ENCODE measurements around the gene CORO1A. TPM values are rescaled to one million over a fixed set of nuclear protein-coding genes. Genes with fewer than 3 reads are reported as not detected.
A peak's percentile ranks its signal among the peaks of the same experiment; 100 is the strongest.

Gene CORO1A
- polyA plus RNA-seq: 10 to 100 TPM; 18.0 to 18.4 TPM

- Histone ChIP-seq H3K27me3 (ENCODE audit: control insufficient read depth in 1 of 2, insufficient read depth in 2 of 2, low read length in 2 of 2) (no peaks in the 10 kb centered on the region), H3K36me3 (ENCODE audit: control insufficient read depth in 2 of 2, insufficient read depth in 2 of 2, low read length in 1 of 2) (peaks cover 0 to 3% of the 10 kb centered on the region in 2 donors), H3K4me3 (ENCODE audit: low read depth in 1 of 2, low read length in 2 of 2) (peak within 1 kb of the TSS; percentile 56 to 60), H3K4me1 (ENCODE audit: control insufficient read depth in 2 of 2, insufficient read depth in 2 of 2, low read length in 1 of 2) (peaks cover 0 to 6% of the 10 kb centered on the region in 2 donors), H3K27ac (ENCODE audit: low read depth in 2 of 2, low read length in 1 of 2) (peak within 1 kb of the TSS; percentile 91 to 96), H3K9me3 (ENCODE audit: control insufficient read depth in 2 of 2, insufficient read depth in 1 of 2, low read depth in 1 of 2, low read length in 1 of 2) (no peaks in the 10 kb centered on the region)
- 1% methylated on average over 62 to 81 of the region's 81 CpGs for WGBS, 2 donors
Observed at GRCh38 chr16:30183233-30184095, at the start of gene CORO1A. CORO1A (plus strand) TSS chr16:30183602; CDS start chr16:30185210, 1,608 bp downstream.

- WGBS, 2 donors: 77 to 80% methylated on average over 11 of the region's 11 CpGs
Observed at GRCh38 chr16:30136971-30137605, 46.3 kb upstream of the CORO1A start.

DNA sequence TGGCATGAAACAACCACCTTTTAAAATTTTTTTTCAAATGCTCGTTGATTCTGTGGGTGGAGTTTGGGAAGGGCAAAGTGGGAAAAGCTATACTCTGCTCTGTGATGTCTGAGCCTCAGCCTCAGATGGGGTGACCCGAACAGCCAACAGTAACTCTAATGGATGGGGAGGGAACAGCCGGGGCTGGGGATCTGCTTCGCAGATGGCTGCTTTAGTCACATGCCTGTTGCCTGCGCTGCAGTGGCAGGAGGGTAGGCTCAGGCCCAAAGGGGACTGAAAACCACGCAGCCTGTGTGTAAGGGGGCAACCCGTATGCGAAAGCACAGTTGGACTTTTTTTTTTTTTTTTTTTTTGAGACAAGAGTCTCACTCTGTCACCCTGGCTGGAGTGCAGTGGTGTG is 45.5 kb upstream of the CORO1A start:
- H3K9me3 ChIP-seq (ENCODE audit: control insufficient read depth in 2 of 2, insufficient read depth in 1 of 2, low read depth in 1 of 2, low read length in 1 of 2): no peaks in the 10 kb centered on the region
- WGBS, 2 donors: 80 to 81% methylated on average over 8 of the region's 8 CpGs
- H3K4me3 ChIP-seq (ENCODE audit: low read depth in 1 of 2, low read length in 2 of 2): no peak overlapping the region
- no peak overlapping the region for H3K27ac ChIP-seq (ENCODE audit: low read depth in 2 of 2, low read length in 1 of 2)
- no peaks in the 10 kb centered on the region for H3K27me3 ChIP-seq (ENCODE audit: control insufficient read depth in 1 of 2, insufficient read depth in 2 of 2, low read length in 2 of 2)
- no peaks in the 10 kb centered on the region for H3K4me1 ChIP-seq (ENCODE audit: control insufficient read depth in 2 of 2, insufficient read depth in 2 of 2, low read length in 1 of 2)
- H3K36me3 ChIP-seq (ENCODE audit: control insufficient read depth in 2 of 2, insufficient read depth in 2 of 2, low read length in 1 of 2): no peaks in the 10 kb centered on the region

More at GRCh38 chr16:30136971-30137605, 46.3 kb upstream of the CORO1A start:
- Histone ChIP-seq H3K4me3 (ENCODE audit: low read depth in 1 of 2, low read length in 2 of 2) (no peak overlapping the region), H3K4me1 (ENCODE audit: control insufficient read depth in 2 of 2, insufficient read depth in 2 of 2, low read length in 1 of 2) (no peaks in the 10 kb centered on the region), H3K36me3 (ENCODE audit: control insufficient read depth in 2 of 2, insufficient read depth in 2 of 2, low read length in 1 of 2) (no peaks in the 10 kb centered on the region), H3K27ac (ENCODE audit: low read depth in 2 of 2, low read length in 1 of 2) (no peak overlapping the region), H3K9me3 (ENCODE audit: control insufficient read depth in 2 of 2, insufficient read depth in 1 of 2, low read depth in 1 of 2, low read length in 1 of 2) (no peaks in the 10 kb centered on the region), H3K27me3 (ENCODE audit: control insufficient read depth in 1 of 2, insufficient read depth in 2 of 2, low read length in 2 of 2) (no peaks in the 10 kb centered on the region)

DNA sequence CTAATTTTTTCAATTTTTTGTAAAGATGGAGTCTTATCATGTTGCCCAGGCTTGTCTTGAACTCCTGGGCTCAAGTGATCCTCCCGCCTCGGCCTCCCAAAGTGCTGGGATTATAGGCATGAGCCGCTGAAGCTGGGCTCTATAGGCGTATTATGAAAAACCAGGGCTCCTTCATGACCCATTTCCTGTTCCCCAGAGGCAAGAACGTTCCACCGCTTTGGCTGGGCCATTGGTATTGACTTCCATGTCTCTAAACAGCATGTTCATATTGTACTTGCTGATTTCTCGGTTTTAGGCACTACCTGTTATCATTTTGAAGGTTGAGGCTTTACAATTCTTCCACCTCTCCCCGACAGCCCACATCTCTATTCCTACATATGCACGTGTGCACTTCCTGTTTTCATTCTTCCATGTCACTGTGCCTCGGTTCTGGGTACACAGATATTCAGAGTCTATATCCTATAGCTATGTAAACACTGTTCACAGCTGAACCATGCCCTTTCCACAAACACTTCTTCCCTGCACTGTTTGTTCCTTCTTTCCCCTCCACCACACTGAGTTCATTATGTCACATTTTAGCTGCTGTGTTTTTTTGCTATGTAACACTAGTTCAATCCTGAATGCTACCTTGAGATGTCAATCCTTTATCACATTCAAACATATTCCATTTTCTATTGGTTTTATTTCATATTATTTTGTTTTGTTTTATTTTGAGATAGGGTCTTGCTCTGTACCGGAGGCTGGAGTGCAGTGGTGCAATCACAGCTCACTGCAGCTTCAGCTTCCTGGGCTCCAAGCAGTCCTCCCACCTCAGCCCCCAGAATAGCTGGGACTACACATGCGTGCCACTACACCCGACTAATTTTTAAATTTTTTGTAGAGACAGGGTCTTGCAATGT is 43.6 kb upstream of the CORO1A start:
- 71 to 79% methylated on average over 13 of the region's 13 CpGs for WGBS, 2 donors

DNA sequence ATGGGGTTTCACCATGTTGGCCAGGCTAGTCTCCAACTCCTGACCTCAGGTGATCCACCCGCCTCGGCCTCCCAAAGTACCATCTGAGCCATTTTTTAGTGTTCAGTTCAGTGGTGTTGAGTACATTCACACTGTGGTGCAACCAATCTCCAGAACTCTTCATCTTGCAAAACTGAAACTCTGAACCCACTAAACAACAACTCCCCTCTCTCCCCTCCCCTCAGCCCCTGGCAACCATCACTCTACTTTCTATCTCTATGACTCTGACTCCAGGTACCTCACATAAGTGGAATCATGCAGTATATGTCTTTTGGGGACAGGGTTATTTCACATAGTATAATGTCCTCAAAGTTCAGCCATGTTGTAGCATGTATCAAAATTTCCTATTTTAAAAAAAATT is 41.7 kb upstream of the CORO1A start:
- Histone ChIP-seq H3K9me3 (ENCODE audit: control insufficient read depth in 2 of 2, insufficient read depth in 1 of 2, low read depth in 1 of 2, low read length in 1 of 2) (no peaks in the 10 kb centered on the region), H3K27ac (ENCODE audit: low read depth in 2 of 2, low read length in 1 of 2) (no peak overlapping the region), H3K27me3 (ENCODE audit: control insufficient read depth in 1 of 2, insufficient read depth in 2 of 2, low read length in 2 of 2) (no peaks in the 10 kb centered on the region), H3K4me1 (ENCODE audit: control insufficient read depth in 2 of 2, insufficient read depth in 2 of 2, low read length in 1 of 2) (no peaks in the 10 kb centered on the region), H3K4me3 (ENCODE audit: low read depth in 1 of 2, low read length in 2 of 2) (no peak overlapping the region), H3K36me3 (ENCODE audit: control insufficient read depth in 2 of 2, insufficient read depth in 2 of 2, low read length in 1 of 2) (no peaks in the 10 kb centered on the region)
- 89 to 100% methylated on average over 2 of the region's 2 CpGs for WGBS, 2 donors

More for the DNA sequence above, 43.6 kb upstream of the CORO1A start:
- H3K4me1 ChIP-seq (ENCODE audit: control insufficient read depth in 2 of 2, insufficient read depth in 2 of 2, low read length in 1 of 2): no peaks in the 10 kb centered on the region
- H3K9me3 ChIP-seq (ENCODE audit: control insufficient read depth in 2 of 2, insufficient read depth in 1 of 2, low read depth in 1 of 2, low read length in 1 of 2): no peaks in the 10 kb centered on the region
- no peaks in the 10 kb centered on the region for H3K27me3 ChIP-seq (ENCODE audit: control insufficient read depth in 1 of 2, insufficient read depth in 2 of 2, low read length in 2 of 2)
- no peaks in the 10 kb centered on the region for H3K36me3 ChIP-seq (ENCODE audit: control insufficient read depth in 2 of 2, insufficient read depth in 2 of 2, low read length in 1 of 2)
- H3K27ac ChIP-seq (ENCODE audit: low read depth in 2 of 2, low read length in 1 of 2): no peak overlapping the region
- no peak overlapping the region for H3K4me3 ChIP-seq (ENCODE audit: low read depth in 1 of 2, low read length in 2 of 2)

- no peaks in the 10 kb centered on the region for H3K4me1 ChIP-seq (ENCODE audit: control insufficient read depth in 2 of 2, insufficient read depth in 2 of 2, low read length in 1 of 2)
- no peaks in the 10 kb centered on the region for H3K9me3 ChIP-seq (ENCODE audit: control insufficient read depth in 2 of 2, insufficient read depth in 1 of 2, low read depth in 1 of 2, low read length in 1 of 2)
- WGBS, 2 donors: 81 to 88% methylated on average over 13 of the region's 13 CpGs
- no peaks in the 10 kb centered on the region for H3K36me3 ChIP-seq (ENCODE audit: control insufficient read depth in 2 of 2, insufficient read depth in 2 of 2, low read length in 1 of 2)
- H3K27ac ChIP-seq (ENCODE audit: low read depth in 2 of 2, low read length in 1 of 2): no peak overlapping the region
- no peak overlapping the region for H3K4me3 ChIP-seq (ENCODE audit: low read depth in 1 of 2, low read length in 2 of 2)
- no peaks in the 10 kb centered on the region for H3K27me3 ChIP-seq (ENCODE audit: control insufficient read depth in 1 of 2, insufficient read depth in 2 of 2, low read length in 2 of 2)
Observed at GRCh38 chr16:30142672-30143346, 40.6 kb upstream of the CORO1A start.

DNA sequence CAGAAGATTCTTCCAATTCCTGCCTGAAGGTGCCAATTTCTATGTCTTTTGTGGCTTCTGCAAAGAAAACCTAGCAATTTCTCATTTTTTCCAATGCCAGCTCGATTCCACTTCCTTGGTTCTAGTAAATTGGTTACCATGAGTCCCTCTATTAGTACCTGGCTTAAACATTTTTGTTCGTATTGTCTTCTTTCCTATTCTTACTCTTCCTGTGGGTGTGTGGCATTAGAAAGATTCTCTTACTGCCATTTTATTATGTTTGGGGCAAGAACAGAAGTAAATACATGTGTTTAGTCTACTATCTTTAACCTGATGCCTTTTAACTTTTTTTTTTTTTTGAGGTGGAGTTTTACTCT is 40.1 kb upstream of the CORO1A start:
- Histone ChIP-seq H3K36me3 (ENCODE audit: control insufficient read depth in 2 of 2, insufficient read depth in 2 of 2, low read length in 1 of 2) (no peaks in the 10 kb centered on the region), H3K4me1 (ENCODE audit: control insufficient read depth in 2 of 2, insufficient read depth in 2 of 2, low read length in 1 of 2) (no peaks in the 10 kb centered on the region), H3K4me3 (ENCODE audit: low read depth in 1 of 2, low read length in 2 of 2) (no peak overlapping the region), H3K27ac (ENCODE audit: low read depth in 2 of 2, low read length in 1 of 2) (no peak overlapping the region), H3K9me3 (ENCODE audit: control insufficient read depth in 2 of 2, insufficient read depth in 1 of 2, low read depth in 1 of 2, low read length in 1 of 2) (no peaks in the 10 kb centered on the region), H3K27me3 (ENCODE audit: control insufficient read depth in 1 of 2, insufficient read depth in 2 of 2, low read length in 2 of 2) (no peaks in the 10 kb centered on the region)
- WGBS, 2 donors: 60 to 77% methylated on average over 2 of the region's 2 CpGs

DNA sequence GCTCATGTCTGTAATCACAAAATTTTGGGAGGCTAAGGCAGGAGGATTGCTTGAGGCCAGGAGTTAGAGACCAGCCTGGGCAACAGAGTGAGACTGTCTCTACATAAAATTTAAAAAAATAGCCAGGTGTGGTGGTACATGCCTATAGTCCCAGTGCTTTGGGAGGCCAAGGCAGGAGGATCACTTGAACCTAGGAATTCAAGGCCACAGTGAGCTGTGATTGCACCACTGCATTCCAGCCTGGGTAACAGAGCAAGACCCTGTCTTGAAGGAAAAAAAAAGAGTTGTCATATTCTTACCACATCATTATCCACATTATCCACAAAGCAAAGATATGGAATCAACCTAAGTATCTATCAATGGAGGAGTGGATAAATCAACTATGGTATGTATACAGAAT is 39.4 kb upstream of the CORO1A start:
- Histone ChIP-seq H3K9me3 (ENCODE audit: control insufficient read depth in 2 of 2, insufficient read depth in 1 of 2, low read depth in 1 of 2, low read length in 1 of 2) (peaks cover 0 to 2% of the 10 kb centered on the region in 2 donors), H3K36me3 (ENCODE audit: control insufficient read depth in 2 of 2, insufficient read depth in 2 of 2, low read length in 1 of 2) (no peaks in the 10 kb centered on the region), H3K4me3 (ENCODE audit: low read depth in 1 of 2, low read length in 2 of 2) (no peak overlapping the region), H3K27me3 (ENCODE audit: control insufficient read depth in 1 of 2, insufficient read depth in 2 of 2, low read length in 2 of 2) (no peaks in the 10 kb centered on the region), H3K4me1 (ENCODE audit: control insufficient read depth in 2 of 2, insufficient read depth in 2 of 2, low read length in 1 of 2) (no peaks in the 10 kb centered on the region), H3K27ac (ENCODE audit: low read depth in 2 of 2, low read length in 1 of 2) (no peak overlapping the region)

DNA sequence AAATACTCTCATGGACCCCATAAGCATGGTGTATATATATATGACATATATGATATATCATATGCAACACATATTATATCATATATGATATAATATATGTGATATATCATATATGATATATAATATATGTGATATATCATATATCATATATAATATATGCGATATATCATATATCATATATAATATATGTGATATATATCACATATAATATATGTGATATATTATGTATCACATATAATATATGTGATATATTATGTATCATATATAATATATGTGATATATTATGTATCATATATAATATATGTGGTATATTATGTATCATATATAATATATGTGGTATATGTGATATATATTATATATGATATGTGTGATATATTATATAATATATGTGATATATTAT is 38.5 kb upstream of the CORO1A start:
- Histone ChIP-seq H3K4me3 (ENCODE audit: low read depth in 1 of 2, low read length in 2 of 2) (no peak overlapping the region), H3K27me3 (ENCODE audit: control insufficient read depth in 1 of 2, insufficient read depth in 2 of 2, low read length in 2 of 2) (no peaks in the 10 kb centered on the region), H3K9me3 (ENCODE audit: control insufficient read depth in 2 of 2, insufficient read depth in 1 of 2, low read depth in 1 of 2, low read length in 1 of 2) (peaks cover 0 to 2% of the 10 kb centered on the region in 2 donors), H3K27ac (ENCODE audit: low read depth in 2 of 2, low read length in 1 of 2) (no peak overlapping the region), H3K4me1 (ENCODE audit: control insufficient read depth in 2 of 2, insufficient read depth in 2 of 2, low read length in 1 of 2) (no peaks in the 10 kb centered on the region), H3K36me3 (ENCODE audit: control insufficient read depth in 2 of 2, insufficient read depth in 2 of 2, low read length in 1 of 2) (no peaks in the 10 kb centered on the region)
- WGBS, 2 donors: 43 to 58% methylated on average over 1 of the region's 1 CpG

All from esophagus (tissue), 2 donors.